HCT116 (cell line): ENCODE measurements around the gene CCSER1. TPM values are rescaled to one million over a fixed set of nuclear protein-coding genes. Genes with fewer than 3 reads are reported as not detected.
"Not testable (repeated sequence)": the region's sequence is repeated elsewhere in the genome, so short reads cannot be mapped to it uniquely, and the experiment has no call there.

ENCODE experiments used
- ATAC-seq: fragments of 200-7000 bp; cut with Tn5 transposase; 2 replicates; pipeline ENCODE4 v1.9.1; 2020; ENCODE audit warnings: mild to moderate bottlenecking, moderate library complexity
- BruUV-seq: library from RNA; stranded (reverse); fragments of 400-500 nt; replicated peaks from 2 replicates; lab custom pipeline; 2021; lab: Mats Ljungman, UMichigan
- CTCF ChIA-PET: fragments of 300-600 bp; sonication (Branson Sonifier 250); formaldehyde crosslinking; loops from one replicate; lab custom pipeline; 2021; ENCODE audit warnings: antibody characterized with exemption; lab: Charles Lee
- POLR2A ChIA-PET: fragments of 300-600, 350-600 bp; sonication (Branson Sonifier 250); formaldehyde crosslinking; loops from one replicate; lab custom pipeline; 2021; ENCODE audit warnings: antibody characterized with exemption; lab: Charles Lee
- RAD21 ChIA-PET, 2 experiments: fragments of 300-600 bp; sonication (Branson Sonifier 250); formaldehyde crosslinking; loops; one replicate each; lab custom pipeline; 2023; ENCODE audit warnings: low total read pairs in 2 of 2; ENCODE audit not compliant: uncharacterized antibody in 2 of 2, unreplicated experiment in 2 of 2, low non-redundant PET in 1 of 2; lab: Charles Lee
- DNase-seq: peaks from one replicate; pipeline ENCODE4 v3.0.0-alpha.2; 2010; ENCODE audit warnings: low read depth, low spot score
- H2AFZ ChIP-seq: fragments of 200-600 bp; shearing (Covaris generic), sonication (generic); 2 replicates; pipeline ENCODE4 v1.6.1; 2017; ENCODE audit warnings: low read depth, mixed run types, mixed read lengths, antibody characterized with exemption, low read length; ENCODE audit not compliant: poor library complexity, severe bottlenecking
- H3K27ac ChIP-seq: 2 replicates; pipeline ENCODE4 v1.5.1; 2012; ENCODE audit warnings: low read depth, low read length
- H3K27me3 ChIP-seq: fragments of 200-600 bp; sonication (generic); 2 replicates; pipeline ENCODE4 v1.6.1; 2016; ENCODE audit warnings: mixed run types, low read length, mixed read lengths; ENCODE audit not compliant: insufficient read depth
- H3K36me3 ChIP-seq, 2 experiments: fragments of 200-500 bp in 1 of 2; fragments of 200-600 bp in 1 of 2; sonication (Bioruptor generic) in 1 of 2; sonication (generic) in 1 of 2; 2 replicates each; pipeline versions ENCODE4 v1.5.1 to v1.6.1; 2014 to 2016; ENCODE audit warnings: low read length in 2 of 2, inconsistent platforms in 1 of 2, mixed read lengths in 1 of 2, mixed run types in 1 of 2; ENCODE audit not compliant: insufficient read depth in 2 of 2, control insufficient read depth in 1 of 2
- H3K4me1 ChIP-seq, 2 experiments: fragments of 200-600 bp in 1 of 2; sonication (generic) in 1 of 2; 2 replicates each; pipeline versions ENCODE4 v1.5.1 to v1.6.1; 2012 to 2017; ENCODE audit warnings: low read length in 2 of 2, inconsistent platforms in 1 of 2, mild to moderate bottlenecking in 1 of 2, mixed read lengths in 1 of 2, mixed run types in 1 of 2, moderate library complexity in 1 of 2; ENCODE audit not compliant: insufficient read depth in 2 of 2, control insufficient read depth in 1 of 2
- H3K4me2 ChIP-seq: fragments of 200-600 bp; sonication (generic); 2 replicates; pipeline ENCODE4 v1.6.1; 2017; ENCODE audit warnings: mixed run types, low read length, mixed read lengths
- H3K4me3 ChIP-seq, 2 experiments: fragments of 200-600 bp in 1 of 2; sonication (generic) in 1 of 2; replicated peaks in 1 of 2; 2 replicates each; pipeline ENCODE4 v1.5.1; 2011 to 2016; ENCODE audit warnings: low read length in 2 of 2, control low read depth in 1 of 2, low read depth in 1 of 2, mild to moderate bottlenecking in 1 of 2, mixed read lengths in 1 of 2, mixed run types in 1 of 2
- H3K79me2 ChIP-seq: fragments of 200-600 bp; sonication (generic); 2 replicates; pipeline ENCODE4 v1.6.1; 2017; ENCODE audit warnings: mild to moderate bottlenecking, mixed run types, low read length, moderate library complexity, mixed read lengths; ENCODE audit not compliant: insufficient read depth
- H3K9ac ChIP-seq: fragments of 200-600 bp; sonication (generic); 2 replicates; pipeline ENCODE4 v1.6.1; 2016; ENCODE audit warnings: low read length, mixed read lengths
- H3K9me2 ChIP-seq: fragments of 200-600 bp; sonication (generic), shearing (Covaris generic); 2 replicates; pipeline ENCODE4 v1.6.1; 2017; ENCODE audit warnings: mixed run types, mild to moderate bottlenecking, moderate library complexity; ENCODE audit not compliant: insufficient read depth
- H3K9me3 ChIP-seq, 2 experiments: fragments of 200-500 bp in 1 of 2; fragments of 200-600 bp in 1 of 2; sonication (Bioruptor generic) in 1 of 2; sonication (generic) in 1 of 2; 2 replicates each; pipeline ENCODE4 v1.6.1; 2014 to 2017; ENCODE audit warnings: low read length in 2 of 2, mixed read lengths in 2 of 2, inconsistent platforms in 1 of 2, low read depth in 1 of 2, mild to moderate bottlenecking in 1 of 2, mixed run types in 1 of 2, moderate library complexity in 1 of 2; ENCODE audit not compliant: control insufficient read depth in 1 of 2, insufficient read depth in 1 of 2
- H4K20me1 ChIP-seq: fragments of 200-600 bp; sonication (generic), shearing (Covaris generic); 2 replicates; pipeline ENCODE4 v1.6.1; 2017; ENCODE audit warnings: mixed run types, mild to moderate bottlenecking, moderate library complexity; ENCODE audit not compliant: insufficient read depth
- RAD21 ChIP-seq: IDR thresholded peaks from 2 replicates; pipeline ENCODE4 v1.6.1; 2012; ENCODE audit warnings: low read depth, mild to moderate bottlenecking
- REST ChIP-seq: IDR thresholded peaks from 2 replicates; pipeline ENCODE4 v1.6.1; 2012; ENCODE audit warnings: low read depth
- ZNF274 ChIP-seq: fragments of 200-500 bp; sonication (Bioruptor generic); IDR thresholded peaks from 2 replicates; pipeline ENCODE4 v1.6.1; 2014; ENCODE audit warnings: mild to moderate bottlenecking, low read depth, low read length, inconsistent platforms
- intact Hi-C: fragments of 100-400 bp; cut with micrococcal nuclease; formaldehyde crosslinking; loops from 2 replicates; pipeline ENCODE4 v1.10.0; 2022
- total RNA-seq: library from RNA; stranded (reverse); gene quantifications from one replicate; pipeline ENCODE4 v1.2.1, GENCODE V29; 2021; ENCODE audit not compliant: unreplicated experiment

Gene CCSER1
- total RNA-seq, 1 experiment from 2014 or later = 6.7 TPM

- H3K79me2 ChIP-seq, intact Hi-C loops, H3K36me3 ChIP-seq, H3K4me1 ChIP-seq, H3K27ac ChIP-seq, DNase-seq, H3K9me3 ChIP-seq, RAD21 ChIA-PET, H2AFZ ChIP-seq, H3K4me3 ChIP-seq, H3K9ac ChIP-seq, H3K27me3 ChIP-seq, H3K4me2 ChIP-seq, CTCF ChIA-PET, POLR2A ChIA-PET, BruUV-seq, H3K9me2 ChIP-seq, H4K20me1 ChIP-seq, ATAC-seq: not testable (repeated sequence)
Observed at GRCh38 chr4:91217831-91218403, 1090.7 kb downstream of the CCSER1 start.

GRCh38 chr4:91220315-91220714 is 1093.1 kb downstream of the CCSER1 start:
- no peaks in the 10 kb centered on the region for H3K36me3 ChIP-seq
- no peaks in the 10 kb centered on the region for H3K4me1 ChIP-seq
- ChIA-PET CTCF (no interaction called here), RAD21 (no interaction called here), POLR2A (no interaction called here)
- H4K20me1 ChIP-seq = no peaks in the 10 kb centered on the region; the same call in 1 of the 2 replicates
- no peaks in the 10 kb centered on the region for H3K9me3 ChIP-seq
- H3K79me2 ChIP-seq = no peaks in the 10 kb centered on the region
- H3K27me3 ChIP-seq = no peaks in the 10 kb centered on the region
- ATAC-seq = no peak
- no peak for DNase-seq
- H3K4me2 ChIP-seq = no peak overlapping the region
- H3K9me2 ChIP-seq = no peaks in the 10 kb centered on the region
- H3K4me3 ChIP-seq = no peak overlapping the region
- TF ChIP-seq ZNF274 = no peak
- TF ChIP-seq REST = no peak
- TF ChIP-seq RAD21 = no peak
- BruUV-seq = no TSS peak
- intact Hi-C loops = no loop called here
- H3K9ac ChIP-seq = no peak overlapping the region
- H2AFZ ChIP-seq = no peak overlapping the region
- H3K27ac ChIP-seq = no peak overlapping the region
